M059J (cell line): ENCODE results near the gene AANAT. TPM values are rescaled to one million over a fixed set of nuclear protein-coding genes. Genes with fewer than 3 reads are reported as not detected.

Experiments used
- DNase-seq: peaks from one replicate; pipeline ENCODE4 v3.0.0-alpha.2; 2012; ENCODE audit warnings: low read depth
- total RNA-seq: library from RNA; depleted of rRNA; stranded (reverse); fragments of >200 nt; shearing (Covaris generic); gene quantifications from 2 replicates; pipeline ENCODE4 v1.2.3, GENCODE V29; 2014

AANAT gene
- total RNA-seq, 1 experiment from 2014 or later: not detected

DNA sequence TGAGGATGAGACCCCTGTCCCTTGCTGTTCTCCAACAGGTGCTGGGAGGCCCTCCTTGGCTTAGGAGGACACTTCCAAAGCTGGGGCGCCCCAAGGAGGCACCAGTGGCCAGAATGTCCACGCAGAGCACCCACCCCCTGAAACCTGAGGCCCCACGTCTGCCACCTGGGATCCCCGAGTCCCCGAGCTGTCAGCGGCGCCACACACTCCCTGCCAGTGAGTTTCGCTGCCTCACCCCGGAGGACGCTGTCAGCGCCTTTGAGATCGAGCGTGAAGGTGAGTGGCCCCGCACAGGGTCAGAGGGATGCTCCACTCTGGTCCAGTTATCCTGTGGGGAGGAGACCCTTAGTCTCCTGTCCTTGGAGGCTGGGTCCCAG lies 1.2 kb downstream of the AANAT start:
- DNase-seq: no peak

DNA sequence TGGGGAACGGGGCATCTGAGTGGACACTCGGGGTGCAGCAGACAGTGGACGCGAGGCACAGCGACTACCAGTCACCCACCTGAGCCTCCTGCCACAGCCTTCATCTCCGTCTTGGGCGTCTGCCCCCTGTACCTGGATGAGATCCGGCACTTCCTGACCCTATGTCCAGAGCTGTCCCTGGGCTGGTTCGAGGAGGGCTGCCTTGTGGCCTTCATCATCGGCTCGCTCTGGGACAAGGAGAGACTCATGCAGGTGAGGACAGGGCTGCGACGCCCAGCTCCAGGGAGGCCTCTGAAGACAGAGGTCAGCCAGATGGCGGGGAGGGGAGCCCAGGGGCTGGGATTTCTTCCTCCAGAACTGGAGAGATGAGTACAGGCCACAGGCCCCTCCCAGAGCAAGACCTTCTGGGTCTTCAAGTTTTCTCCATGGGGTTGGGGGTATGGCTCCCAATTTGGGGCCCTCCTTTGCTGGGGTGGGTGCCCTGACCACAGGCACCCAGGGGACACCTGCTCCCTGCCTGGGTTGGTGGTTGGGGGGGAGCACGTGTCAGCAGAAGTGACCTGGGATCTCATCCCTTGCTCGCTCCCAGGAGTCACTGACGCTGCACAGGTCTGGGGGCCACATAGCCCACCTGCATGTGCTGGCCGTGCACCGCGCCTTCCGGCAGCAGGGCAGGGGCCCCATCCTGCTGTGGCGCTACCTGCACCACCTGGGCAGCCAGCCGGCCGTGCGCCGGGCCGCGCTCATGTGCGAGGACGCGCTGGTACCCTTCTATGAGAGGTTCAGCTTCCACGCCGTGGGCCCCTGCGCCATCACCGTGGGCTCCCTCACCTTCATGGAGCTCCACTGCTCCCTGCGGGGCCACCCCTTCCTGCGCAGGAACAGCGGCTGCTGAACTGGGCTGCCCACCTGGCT lies 1.9 kb downstream of the AANAT start:
- no peak for DNase-seq

DNA sequence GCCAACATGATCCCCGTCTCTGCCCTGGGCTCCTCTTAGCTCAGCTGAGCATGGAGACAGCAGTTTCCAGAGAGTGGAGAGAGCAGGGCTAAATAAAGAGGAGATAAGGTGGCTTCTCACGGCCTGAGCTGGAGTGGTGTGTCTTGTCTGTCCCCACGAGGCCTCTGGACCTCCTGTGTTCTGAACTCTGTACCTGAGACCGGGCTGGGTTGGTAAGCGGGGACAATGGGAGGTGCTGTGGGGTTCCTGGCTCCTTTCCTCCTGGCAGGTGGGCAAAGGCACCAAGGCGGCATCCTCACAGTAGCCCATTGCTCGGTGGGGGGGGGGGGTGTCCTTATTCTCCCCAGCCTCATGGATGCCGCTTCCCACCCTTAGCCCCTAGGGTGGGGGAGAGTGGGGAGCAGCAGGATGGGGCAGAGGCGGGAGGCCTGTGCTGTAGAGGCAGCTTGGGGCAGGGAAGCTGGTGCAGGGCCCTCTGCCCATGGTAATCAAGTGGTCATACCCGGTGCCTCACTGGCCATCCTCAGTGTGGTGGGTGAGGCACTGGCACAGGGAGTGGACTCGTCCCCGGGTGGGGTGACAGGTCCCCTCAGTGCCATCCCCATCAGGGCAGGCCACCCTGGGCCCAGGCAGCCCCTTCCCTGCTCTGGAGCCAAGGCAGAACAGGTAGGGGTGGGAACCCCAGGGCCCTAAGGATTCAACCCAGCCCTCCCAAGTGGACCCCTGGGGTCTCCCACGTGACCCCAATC lies 2.8 kb downstream of the AANAT start:
- no peak for DNase-seq

DNA sequence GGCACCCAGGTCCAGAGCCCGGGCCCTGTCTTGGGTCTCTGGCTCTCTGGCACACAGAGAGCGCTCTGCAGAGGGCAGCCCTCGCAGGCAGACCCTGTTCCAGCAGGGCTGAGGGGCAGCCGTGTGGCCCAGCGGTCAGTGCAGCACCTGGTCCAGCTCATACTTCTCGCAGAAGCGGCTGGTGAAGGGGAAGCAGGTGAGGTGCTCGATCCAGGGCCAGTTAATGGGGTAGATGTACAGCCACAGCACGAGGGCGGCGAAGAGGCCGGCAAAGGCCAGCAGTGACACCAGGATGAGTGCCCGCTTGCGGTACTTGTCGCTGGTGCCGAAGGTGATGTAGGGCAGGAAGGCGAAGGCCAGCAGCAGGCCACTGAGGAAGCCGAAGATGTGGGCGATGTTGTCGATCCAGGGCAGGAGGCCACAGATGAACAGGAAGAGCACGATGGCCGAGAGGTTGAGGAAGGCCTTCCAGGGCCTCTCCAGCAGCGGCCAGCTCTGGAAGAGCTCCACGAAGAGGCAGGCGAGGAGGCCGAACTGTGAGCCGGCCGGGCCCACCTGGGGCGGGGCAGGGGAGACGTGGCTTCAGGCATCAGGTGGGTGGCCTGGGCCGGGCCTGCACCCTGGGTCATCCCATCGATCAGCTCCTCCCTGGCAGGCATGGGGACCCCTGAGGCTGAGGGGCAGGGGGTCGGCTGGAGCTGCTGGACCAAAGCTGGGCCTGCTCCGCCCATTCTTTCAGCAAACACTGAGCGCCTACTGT lies 4.3 kb downstream of the AANAT start:
- no peak for DNase-seq

DNA sequence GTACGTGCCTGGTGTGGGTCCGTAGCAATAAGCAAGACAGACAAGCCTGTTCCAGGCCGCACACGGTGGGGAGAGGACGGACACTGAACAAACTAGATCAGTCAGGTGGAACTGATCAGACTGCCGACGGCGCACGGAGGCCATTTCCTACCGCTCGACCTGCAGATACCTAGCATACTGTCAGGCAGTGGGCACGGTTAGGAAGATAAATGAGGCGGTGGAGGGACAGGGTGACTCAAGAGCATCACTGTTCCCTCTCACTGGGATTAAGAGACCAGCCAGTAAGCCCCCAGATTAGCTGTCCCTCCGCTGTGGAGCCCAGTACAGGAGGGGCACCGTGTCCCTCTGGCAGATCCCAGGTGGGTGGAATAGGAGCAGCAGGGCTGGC lies 4.8 kb downstream of the AANAT start:
- no peak for DNase-seq

DNA sequence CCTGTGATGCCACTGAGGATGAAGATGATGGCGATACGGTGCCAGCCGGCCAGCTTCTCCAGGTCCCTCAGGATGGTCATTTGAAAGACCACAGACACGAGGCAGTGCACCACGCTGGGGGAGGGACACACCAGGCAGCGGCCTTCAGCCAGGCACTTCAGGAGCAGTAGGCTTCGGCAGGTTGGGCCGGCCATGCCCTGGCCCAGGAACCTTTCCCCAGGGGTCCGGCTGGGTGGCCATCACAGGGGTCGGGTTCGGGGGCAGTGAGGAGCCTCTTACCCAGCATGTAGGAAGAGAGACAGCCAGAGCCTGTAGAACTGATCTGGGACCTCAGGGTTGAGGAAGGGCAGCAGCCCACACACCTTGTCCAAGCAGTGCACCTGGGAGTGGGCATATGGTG lies 5.3 kb downstream of the AANAT start:
- DNase-seq: no peak

DNA sequence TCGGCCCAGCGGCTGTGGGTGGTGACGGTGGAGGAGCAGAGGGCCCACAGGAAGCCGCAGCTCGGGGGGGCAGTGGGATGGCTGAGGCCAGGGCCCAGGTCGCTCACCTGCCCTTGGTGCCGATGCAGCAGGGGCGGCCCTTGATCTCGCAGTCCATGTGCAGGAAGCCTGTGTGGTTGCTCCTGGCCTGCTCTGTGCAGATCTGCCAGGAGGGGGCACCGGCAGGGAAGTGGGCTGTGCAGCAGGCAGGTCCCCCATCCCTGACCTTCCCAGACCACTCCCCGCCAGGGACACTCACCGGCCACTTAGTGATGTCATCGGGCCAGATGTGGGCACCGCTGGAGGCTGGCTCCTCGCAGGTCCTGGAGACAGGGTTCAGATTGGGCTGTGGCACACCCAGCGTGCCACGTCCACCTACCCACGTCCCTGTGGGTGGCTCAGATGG lies 6.2 kb downstream of the AANAT start:
- no peak for DNase-seq

DNA sequence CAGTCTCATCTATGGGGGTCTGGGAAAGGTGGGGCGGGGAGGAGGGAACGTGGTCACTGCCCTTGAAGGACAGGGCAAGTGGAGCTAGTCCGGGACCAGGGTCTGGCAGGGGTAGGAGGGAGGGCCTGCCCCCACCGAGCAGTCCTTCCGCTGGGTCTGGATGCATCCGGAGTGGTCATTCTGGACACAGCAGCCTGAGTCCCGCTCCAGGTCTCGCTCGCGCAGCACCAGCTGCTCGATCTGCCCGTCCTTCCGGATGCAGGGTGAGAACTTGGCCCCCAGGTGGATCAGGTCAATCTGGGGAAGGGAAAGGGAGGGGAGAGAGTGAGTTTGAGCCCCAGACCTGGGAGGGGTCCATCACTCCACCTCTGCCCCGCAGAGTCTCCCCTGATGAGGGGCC lies 6.8 kb downstream of the AANAT start:
- no peak for DNase-seq

DNA sequence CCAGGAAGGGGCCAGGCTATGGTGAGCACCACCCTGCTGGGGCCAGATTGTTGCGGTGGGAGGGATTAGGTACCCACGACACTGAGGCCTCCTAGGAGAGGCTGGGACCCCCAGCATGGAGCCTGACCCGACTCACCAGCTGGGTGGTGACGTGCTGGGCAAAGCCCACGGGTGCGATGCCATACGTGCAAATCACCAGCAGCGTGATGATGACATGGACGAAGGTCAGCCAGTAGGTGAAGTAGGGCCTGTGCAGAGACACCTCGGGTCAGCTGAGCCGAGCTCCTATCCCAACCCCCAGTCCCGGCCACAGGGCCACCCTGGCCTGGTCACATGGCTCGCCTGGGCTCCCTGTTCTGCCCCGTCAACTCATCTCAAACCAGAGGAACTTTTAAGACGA lies 7.5 kb downstream of the AANAT start:
- DNase-seq: no peak

DNA sequence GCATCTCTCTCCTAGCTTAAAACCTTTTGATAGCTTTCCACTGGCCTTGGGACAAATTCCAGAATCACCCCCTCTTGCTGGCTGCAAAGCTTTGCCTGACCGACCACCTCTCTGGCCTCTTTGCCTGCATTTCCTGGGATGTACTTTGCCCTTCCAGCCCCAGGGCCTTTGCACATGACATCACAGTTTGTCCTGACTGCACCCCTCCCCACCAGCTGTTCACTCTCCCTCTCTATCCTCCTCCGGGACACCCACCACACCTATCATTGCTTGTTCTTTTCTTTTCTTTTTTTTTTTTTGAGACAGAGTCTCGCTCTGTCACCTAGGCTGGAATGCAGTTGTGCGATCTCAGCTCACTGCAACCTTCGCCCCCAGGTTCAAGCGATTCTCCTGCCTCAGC lies 7.9 kb downstream of the AANAT start:
- DNase-seq: no peak

DNA sequence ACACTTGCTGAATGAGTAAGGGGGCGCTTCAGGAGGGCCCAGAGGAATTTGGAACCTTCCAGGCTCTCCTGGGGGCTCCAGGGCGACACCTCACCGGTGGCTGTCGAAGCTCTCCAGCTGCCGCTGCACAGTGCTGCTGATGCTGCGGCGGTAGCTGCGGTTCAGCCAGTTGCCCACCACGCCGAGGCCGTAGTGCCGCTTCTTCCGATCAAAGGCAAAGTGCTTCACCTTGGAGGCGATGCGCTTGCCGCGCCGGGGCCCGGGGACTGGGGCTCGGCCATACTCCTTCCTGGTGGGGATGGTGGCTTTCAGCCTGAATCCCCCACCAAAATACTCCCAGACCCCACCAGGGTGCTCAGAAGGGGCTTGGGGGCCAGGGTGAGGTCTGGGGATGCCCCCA lies 9.3 kb downstream of the AANAT start:
- DNase-seq: no peak

DNA sequence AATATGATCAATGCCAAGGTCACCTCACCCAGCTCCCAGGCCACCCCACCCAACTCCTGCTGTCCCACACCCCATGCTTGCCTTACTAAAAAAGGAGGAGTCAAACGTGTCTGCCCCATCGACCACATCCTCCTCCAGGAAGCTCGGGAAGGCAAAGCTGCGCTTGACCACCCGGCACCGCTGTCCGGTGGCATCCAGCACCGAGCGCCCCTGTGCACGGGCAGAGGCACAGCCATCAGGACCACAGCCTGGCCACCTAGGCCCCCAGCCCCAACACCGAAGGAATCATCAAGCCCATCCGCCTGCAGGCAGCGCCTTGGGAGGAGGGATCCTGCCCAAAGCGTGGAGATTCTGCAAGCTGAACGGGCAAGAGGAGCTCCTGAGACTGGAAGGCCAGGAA lies 10.2 kb downstream of the AANAT start:
- no peak for DNase-seq

DNA sequence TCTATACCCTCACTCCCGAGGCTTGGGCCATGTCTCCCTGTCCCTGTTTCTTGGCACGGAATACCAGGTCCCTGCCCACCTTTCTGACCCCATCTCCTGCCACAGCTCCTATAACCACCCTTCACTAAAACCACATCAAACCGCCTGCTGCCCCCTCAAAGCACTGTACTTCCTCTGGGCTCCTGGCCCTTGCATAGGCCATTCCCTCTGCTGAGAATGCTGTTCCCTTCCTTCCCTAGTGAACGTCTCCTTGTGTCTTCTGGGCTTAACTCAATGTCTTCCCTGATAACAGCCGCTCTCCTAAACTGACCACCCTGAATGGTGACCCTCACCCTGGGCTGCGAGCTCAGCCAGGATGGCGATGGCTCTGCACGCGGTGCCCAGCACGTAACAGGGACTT lies 10.7 kb downstream of the AANAT start:
- DNase-seq: no peak

DNA sequence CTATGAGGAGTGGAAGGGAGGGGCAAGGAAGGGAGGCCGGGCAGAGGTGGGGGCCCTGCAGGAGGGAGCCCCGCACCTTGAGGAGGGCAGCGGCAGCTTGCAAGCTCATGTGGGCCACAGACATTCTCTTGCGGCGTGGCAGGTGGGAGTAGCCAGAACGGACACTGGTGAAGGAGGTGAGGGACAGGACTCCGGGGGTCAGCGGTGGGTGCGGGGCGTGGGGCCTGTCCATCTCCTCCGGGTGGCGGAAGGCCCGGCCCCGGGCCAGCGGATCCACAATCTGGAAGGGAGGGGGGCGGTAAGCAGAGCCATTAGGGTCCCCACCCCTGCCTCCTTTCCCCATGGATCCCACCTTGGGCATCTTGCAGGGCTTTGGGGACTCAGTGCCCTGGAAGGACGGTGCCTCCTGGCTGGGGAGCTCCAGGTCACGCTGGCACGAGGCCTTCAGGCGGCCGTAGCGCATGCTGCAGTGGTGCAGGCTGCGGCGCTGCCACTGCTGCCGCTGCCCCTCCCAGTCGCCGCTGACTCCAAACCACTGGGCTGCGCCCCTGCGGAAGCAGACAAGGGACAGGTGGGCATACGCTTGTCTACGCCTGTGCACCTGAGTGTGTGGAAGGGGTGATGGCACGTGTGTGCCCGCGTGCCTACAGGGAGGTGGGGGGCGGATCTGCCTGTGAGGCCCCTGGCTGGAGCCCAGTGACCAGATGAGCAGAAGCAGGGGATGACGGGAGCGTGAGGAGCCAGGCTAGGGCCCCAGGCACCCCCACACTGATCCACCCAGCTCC lies 11.5 kb downstream of the AANAT start:
- DNase-seq: no peak

DNA sequence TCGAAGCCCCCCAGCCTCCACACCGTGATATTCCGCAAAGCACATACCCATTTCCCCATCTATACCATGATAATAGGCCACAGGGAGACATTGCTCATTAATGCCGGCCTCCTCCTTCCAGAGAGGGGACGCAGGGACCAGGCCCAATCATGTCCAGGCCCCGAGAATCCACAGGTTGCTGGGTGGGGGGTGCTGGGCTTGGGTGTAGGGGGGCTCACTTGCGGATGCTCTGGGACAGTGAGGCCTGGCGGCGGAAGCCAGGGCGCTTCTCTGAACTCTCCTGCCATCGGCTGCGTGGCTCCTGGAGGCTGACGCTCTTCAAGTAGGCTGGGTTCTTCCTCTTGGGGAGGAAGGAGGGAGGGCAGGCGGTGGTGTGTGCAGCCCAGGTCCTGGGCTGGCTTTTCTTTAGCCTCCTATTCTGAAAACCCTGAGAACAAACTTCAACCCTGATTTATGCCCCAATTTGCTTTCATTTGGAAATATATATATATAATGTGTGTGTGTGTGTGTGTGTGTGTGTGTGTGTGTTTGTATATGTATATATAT lies 12.2 kb downstream of the AANAT start:
- DNase-seq: no peak

DNA sequence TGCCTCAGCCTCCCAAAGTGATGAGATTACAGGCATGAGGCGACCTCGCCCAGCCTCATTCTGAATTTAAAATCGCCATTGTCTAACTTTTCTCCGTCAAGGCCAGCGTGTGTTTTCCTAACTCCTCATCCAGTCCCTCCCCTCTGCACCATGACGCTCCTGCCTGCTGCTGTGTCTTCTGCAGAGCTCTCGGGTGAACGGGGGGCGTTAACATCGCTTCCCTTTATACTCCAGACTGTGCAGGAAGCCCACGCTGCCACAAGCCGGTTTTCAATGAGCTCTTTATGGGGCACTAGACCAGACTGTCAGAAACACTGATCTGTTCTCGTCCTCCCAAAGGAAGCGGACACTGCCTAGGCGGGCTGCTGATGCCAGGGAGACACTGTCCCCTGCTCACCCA lies 13.2 kb downstream of the AANAT start:
- DNase-seq: no peak

DNA sequence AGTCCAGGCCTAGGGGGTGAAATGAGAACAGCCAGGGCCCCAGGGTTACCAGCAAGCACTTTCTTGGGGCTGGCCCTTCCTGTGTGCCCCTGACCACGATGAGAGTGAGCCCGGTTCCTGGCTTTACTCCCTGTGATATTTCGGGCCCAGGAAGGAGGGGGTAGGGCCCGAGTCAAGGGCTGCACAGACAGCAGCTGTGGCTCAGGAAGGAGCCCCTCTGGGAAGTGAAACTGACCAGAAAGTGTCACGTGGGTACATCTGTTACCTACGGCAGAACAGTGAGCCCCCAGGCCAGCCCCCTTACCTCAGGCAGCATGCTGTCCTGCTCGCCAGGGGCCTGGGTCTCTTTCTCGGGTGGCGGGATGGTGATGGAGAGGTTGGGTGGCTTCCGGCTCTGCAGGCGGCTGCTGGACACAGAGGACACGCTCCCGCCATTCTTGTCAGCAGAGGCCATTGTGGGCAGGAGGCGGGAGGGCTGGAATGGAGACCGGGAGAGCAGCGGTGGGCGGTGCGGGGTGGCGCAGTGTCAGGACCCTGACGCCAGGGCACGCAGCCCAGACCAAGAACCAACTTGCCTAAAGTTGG lies 13.8 kb downstream of the AANAT start:
- DNase-seq: no peak

DNA sequence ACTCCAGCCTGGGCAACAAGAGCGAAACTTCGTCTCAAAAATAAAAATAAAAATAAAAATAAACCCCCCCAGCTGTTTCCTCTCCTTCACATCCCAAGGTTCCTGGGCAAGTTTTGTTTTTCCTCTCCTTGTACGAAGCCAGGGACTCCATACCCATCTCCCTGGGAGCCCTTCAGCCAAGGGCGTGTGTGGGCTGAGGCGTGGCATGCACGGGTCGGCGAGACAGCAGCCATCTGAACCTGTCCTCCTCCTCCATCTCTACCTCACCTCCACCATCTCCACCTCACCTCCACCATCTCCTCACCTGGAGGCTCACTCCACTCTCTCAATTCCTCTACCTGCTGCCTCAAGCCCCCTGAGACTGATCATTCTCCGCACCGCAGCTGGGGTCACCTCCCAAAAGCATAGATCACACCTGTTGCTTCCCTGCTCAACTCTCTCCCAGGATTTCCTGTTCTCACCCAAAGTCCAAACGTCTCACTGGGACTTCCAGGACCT lies 16.9 kb downstream of the AANAT start:
- no peak for DNase-seq

DNA sequence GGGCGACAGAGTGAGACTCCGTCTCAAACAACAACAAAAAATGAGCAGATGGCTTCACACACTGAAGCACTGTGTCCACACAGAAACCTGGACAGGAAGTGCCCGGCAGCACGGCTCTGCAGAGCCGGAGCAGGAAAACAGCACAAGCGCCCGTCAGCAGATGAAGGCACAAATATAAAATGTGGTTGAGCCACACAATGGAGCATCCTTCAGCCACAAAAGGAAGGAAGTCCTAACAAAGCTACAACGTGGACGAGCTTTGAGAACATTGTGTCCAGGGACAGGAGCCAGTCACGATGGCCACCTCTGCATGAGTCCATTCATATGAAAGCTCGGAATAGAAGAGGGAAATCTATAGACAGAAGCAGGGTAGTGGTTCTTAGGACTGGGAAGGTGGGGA lies 18.2 kb downstream of the AANAT start:
- peak; percentile 26 for DNase-seq

DNA sequence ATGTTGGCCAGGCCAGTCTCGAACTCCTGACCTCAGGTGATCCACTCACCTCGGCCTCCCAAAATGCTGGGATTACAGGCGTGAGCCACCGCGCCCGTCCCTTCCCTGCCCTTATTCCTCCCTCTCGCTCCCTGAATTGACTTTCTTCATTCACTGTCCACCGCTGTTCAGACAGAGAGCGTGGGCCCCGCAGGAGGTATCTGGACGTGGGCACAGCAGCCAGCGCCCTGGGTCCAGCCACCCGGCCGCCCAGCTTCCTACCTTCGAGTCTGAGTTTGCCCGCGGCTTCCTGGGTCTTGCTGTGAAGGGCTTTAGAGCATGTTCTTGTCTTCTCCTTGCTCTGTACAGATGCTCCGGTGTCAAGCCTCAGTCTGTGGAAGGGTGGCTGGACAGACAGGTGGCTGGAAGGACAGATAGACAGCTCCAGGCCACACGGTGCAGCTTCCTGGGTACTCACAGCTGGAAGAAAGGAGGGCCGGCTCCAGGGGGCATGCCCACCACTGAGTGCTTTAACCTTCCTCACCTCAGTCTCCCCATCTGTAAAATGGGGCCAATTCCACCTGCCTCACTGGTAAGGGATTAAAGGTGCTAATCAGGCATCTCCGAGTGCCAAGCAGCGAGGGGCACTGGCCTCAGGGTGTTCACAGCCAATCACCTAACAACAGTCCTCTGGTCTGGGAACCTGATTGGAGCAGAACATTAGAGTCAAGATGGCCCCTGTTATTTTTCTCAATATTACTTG lies 20.2 kb downstream of the AANAT start:
- no peak for DNase-seq
